Ovary (tissue), 3 donors: Measurements from ENCODE around the gene KCTD10.

Source experiments
- CTCF ChIP-seq, 3 donors: fragments of 450-650 bp in 2 of 3; fragments of 200-600 bp in 1 of 3; IDR thresholded peaks; one replicate each; pipeline versions ENCODE4 v1.5.1 to v1.8.0; 2016 to 2022; ENCODE audit warnings: antibody characterized with exemption in 3 of 3, mild to moderate bottlenecking in 1 of 3
- POLR2A ChIP-seq: fragments of 450-650 bp; IDR thresholded peaks from one replicate; pipeline ENCODE4 v1.6.1; 2017; ENCODE audit warnings: antibody characterized with exemption, mild to moderate bottlenecking, moderate library complexity
- donor health status: DM: no; HTN: no; CAD: no.

- TF ChIP-seq POLR2A (no peak), CTCF (IDR thresholded peaks at IDR 0.05) (no peak)
These were observed 15.0 kb downstream of the KCTD10 start for GRCh38 chr12:109461846-109462756.
